Lower leg skin (tissue), 3 donors: ENCODE data around the gene RGS11.

Experiments
- CTCF ChIP-seq, 3 donors: fragments of 450-650 bp; IDR thresholded peaks; one replicate each; pipeline ENCODE4 v1.5.1; 2016; ENCODE audit warnings: antibody characterized with exemption in 3 of 3, mild to moderate bottlenecking in 3 of 3, moderate library complexity in 2 of 3
- POLR2A ChIP-seq, 2 donors: fragments of 450-650 bp; IDR thresholded peaks; one replicate each; pipeline ENCODE4 v1.6.1; 2016 to 2017; ENCODE audit warnings: antibody characterized with exemption in 2 of 2, mild to moderate bottlenecking in 1 of 2, moderate library complexity in 1 of 2

GRCh38 chr16:273547-274421, 2.0 kb downstream of the RGS11 start:
- TF ChIP-seq CTCF (IDR thresholded peaks at IDR 0.05) (no peak), POLR2A (IDR thresholded peaks at IDR 0.05) (no peak)
